IPS-20b (cell line): ENCODE data around the gene SRPK1.
"Not testable (repeated sequence)": the region's sequence is repeated elsewhere in the genome, so short reads cannot be mapped to it uniquely, and the experiment has no call there.

Experiments used
- H3K27ac ChIP-seq: one replicate; pipeline ENCODE4 v1.5.1; 2013; ENCODE audit warnings: low read length
- H3K27me3 ChIP-seq: 2 replicates; pipeline ENCODE4 v1.6.1; 2013; ENCODE audit warnings: mild to moderate bottlenecking, low read length, inconsistent platforms; ENCODE audit not compliant: insufficient read depth
- H3K36me3 ChIP-seq: 2 replicates; pipeline ENCODE4 v1.6.1; 2013; ENCODE audit warnings: low read depth, mild to moderate bottlenecking, inconsistent platforms, low read length, moderate library complexity; ENCODE audit not compliant: insufficient read depth
- H3K4me1 ChIP-seq: 2 replicates; pipeline ENCODE4 v1.6.1; 2013; ENCODE audit warnings: mild to moderate bottlenecking, control low read depth, inconsistent platforms, low read length, moderate library complexity; ENCODE audit not compliant: insufficient read depth
- H3K4me3 ChIP-seq: 2 replicates; pipeline ENCODE4 v1.5.1; 2013; ENCODE audit warnings: mild to moderate bottlenecking, low read length, inconsistent platforms
- H3K9ac ChIP-seq: 2 replicates; pipeline ENCODE4 v1.6.1; 2013; ENCODE audit warnings: low read depth, mild to moderate bottlenecking, inconsistent platforms, low read length, moderate library complexity
- H3K9me3 ChIP-seq: 2 replicates; pipeline ENCODE4 v1.6.1; 2013; ENCODE audit warnings: mild to moderate bottlenecking, low read depth, low read length, inconsistent platforms; ENCODE audit not compliant: insufficient read depth

Gene SRPK1

GRCh38 chr6:35929601-35930000 is 8.7 kb upstream of the SRPK1 start:
- H3K9me3 ChIP-seq: no peaks in the 10 kb centered on the region
- no peak overlapping the region for H3K27ac ChIP-seq
- H3K36me3 ChIP-seq: no peaks in the 10 kb centered on the region
- no peak overlapping the region for H3K4me3 ChIP-seq
- peaks cover 12% of the 10 kb centered on the region for H3K27me3 ChIP-seq
- peaks cover 5% of the 10 kb centered on the region; the same call in 1 of the 2 replicates for H3K4me1 ChIP-seq
- no peak overlapping the region for H3K9ac ChIP-seq

GRCh38 chr6:35926509-35927215 is 5.8 kb upstream of the SRPK1 start:
- no peak overlapping the region for H3K9ac ChIP-seq
- H3K9me3 ChIP-seq: no peaks in the 10 kb centered on the region
- H3K36me3 ChIP-seq: no peaks in the 10 kb centered on the region
- no peak overlapping the region for H3K27ac ChIP-seq
- H3K4me3 ChIP-seq: no peak overlapping the region
- H3K27me3 ChIP-seq: peaks cover 12% of the 10 kb centered on the region
- H3K4me1 ChIP-seq: peaks cover 5% of the 10 kb centered on the region; the same call in 1 of the 2 replicates

GRCh38 chr6:35925961-35926360 is 5.1 kb upstream of the SRPK1 start:
- no peaks in the 10 kb centered on the region for H3K36me3 ChIP-seq
- H3K4me3 ChIP-seq: no peak overlapping the region
- H3K4me1 ChIP-seq: peaks cover 8% of the 10 kb centered on the region; the same call in 1 of the 2 replicates
- H3K27me3 ChIP-seq: peaks cover 12% of the 10 kb centered on the region
- H3K27ac ChIP-seq: no peak overlapping the region
- H3K9ac ChIP-seq: no peak overlapping the region
- H3K9me3 ChIP-seq: no peaks in the 10 kb centered on the region

GRCh38 chr6:35924146-35924545 is 3.2 kb upstream of the SRPK1 start:
- no peak overlapping the region for H3K27ac ChIP-seq
- no peaks in the 10 kb centered on the region; the same call in 1 of the 2 replicates for H3K27me3 ChIP-seq
- H3K9me3 ChIP-seq: no peaks in the 10 kb centered on the region
- H3K4me3 ChIP-seq: no peak overlapping the region
- peaks cover 2% of the 10 kb centered on the region; the same call in 1 of the 2 replicates for H3K4me1 ChIP-seq
- no peaks in the 10 kb centered on the region for H3K36me3 ChIP-seq
- no peak overlapping the region for H3K9ac ChIP-seq

GRCh38 chr6:35922139-35922554 is 1.2 kb upstream of the SRPK1 start:
- H3K4me3 ChIP-seq: no peak overlapping the region
- peaks cover 9% of the 10 kb centered on the region for H3K36me3 ChIP-seq
- no peaks in the 10 kb centered on the region for H3K9me3 ChIP-seq
- H3K9ac ChIP-seq: no peak overlapping the region
- H3K27ac ChIP-seq: no peak overlapping the region
- H3K4me1 ChIP-seq: peaks cover 10% of the 10 kb centered on the region
- no peaks in the 10 kb centered on the region; the same call in 1 of the 2 replicates for H3K27me3 ChIP-seq

GRCh38 chr6:35919827-35920751 is 809 bp downstream of the SRPK1 start:
- Histone ChIP-seq H3K27ac (no peak overlapping the region), H3K4me3 (peak overlapping the region; percentile 75), H3K9ac (peak overlapping the region; percentile 91), H3K27me3 (no peaks in the 10 kb centered on the region; the same call in 1 of the 2 replicates), H3K9me3 (no peaks in the 10 kb centered on the region), H3K36me3 (peaks cover 24% of the 10 kb centered on the region), H3K4me1 (peaks cover 10% of the 10 kb centered on the region)

GRCh38 chr6:35919085-35919826 is 1.6 kb downstream of the SRPK1 start:
- Histone ChIP-seq H3K9me3 (no peaks in the 10 kb centered on the region), H3K4me3 (peak overlapping the region; percentile 75), H3K9ac (peak overlapping the region; percentile 91), H3K27ac (no peak overlapping the region), H3K4me1 (peaks cover 10% of the 10 kb centered on the region), H3K36me3 (peaks cover 32% of the 10 kb centered on the region), H3K27me3 (no peaks in the 10 kb centered on the region; the same call in 1 of the 2 replicates)

GRCh38 chr6:35916893-35917292 is 4.0 kb downstream of the SRPK1 start:
- peaks cover 56% of the 10 kb centered on the region for H3K36me3 ChIP-seq
- not testable (repeated sequence) for H3K9me3 ChIP-seq

GRCh38 chr6:35916056-35916455 is 4.8 kb downstream of the SRPK1 start:
- Histone ChIP-seq H3K9ac (no peak overlapping the region), H3K36me3 (peaks cover 62% of the 10 kb centered on the region), H3K4me1 (peaks cover 7% of the 10 kb centered on the region), H3K9me3 (peaks cover under 1% of the 10 kb centered on the region; the same call in 1 of the 2 replicates), H3K4me3 (no peak overlapping the region), H3K27me3 (no peaks in the 10 kb centered on the region; the same call in 1 of the 2 replicates), H3K27ac (no peak overlapping the region)

More at GRCh38 chr6:35916893-35917292, 4.0 kb downstream of the SRPK1 start:
- not testable (repeated sequence) for H3K4me1 ChIP-seq, H3K27ac ChIP-seq, H3K9ac ChIP-seq, H3K27me3 ChIP-seq
- 0 out of 2 replicates have a peak overlapping the region, but pooled peaks have one; percentile 1 for H3K4me3 ChIP-seq

- peaks cover 77% of the 10 kb centered on the region for H3K36me3 ChIP-seq
- H3K4me3 ChIP-seq: no peak overlapping the region
- H3K27me3 ChIP-seq: no peaks in the 10 kb centered on the region; the same call in 1 of the 2 replicates
- H3K9ac ChIP-seq: no peak overlapping the region
- peaks cover 7% of the 10 kb centered on the region for H3K4me1 ChIP-seq
- H3K27ac ChIP-seq: no peak overlapping the region
- peaks cover 15% of the 10 kb centered on the region for H3K9me3 ChIP-seq
These were observed 6.4 kb downstream of the SRPK1 start for GRCh38 chr6:35914536-35914935.
